Endometrium (tissue), 2 donors: ENCODE data around the gene XRRA1.

Experiments
- FAIRE-seq: peaks from 2 replicates; lab custom pipeline; 2012; peaks lifted over from hg19 to GRCh38; lab: Jason Lieb, UNC
- donor health status: control.
- donor health status: control.

Gene XRRA1

GRCh38 chr11:74951226-74951625 is 2.3 kb upstream of the XRRA1 start:
- no peak for FAIRE-seq

- no peak for FAIRE-seq
Measured at GRCh38 chr11:74950374-74950969, 1.6 kb upstream of the XRRA1 start.

- no peak for FAIRE-seq
Measured at GRCh38 chr11:74949753-74950137, 854 bp upstream of the XRRA1 start.

GRCh38 chr11:74948546-74948897 is 369 bp downstream of the XRRA1 start:
- no peak for FAIRE-seq

GRCh38 chr11:74942073-74942759 is 6.7 kb downstream of the XRRA1 start:
- no peak for FAIRE-seq

GRCh38 chr11:74941492-74941891 is 7.4 kb downstream of the XRRA1 start:
- no peak for FAIRE-seq

GRCh38 chr11:74937696-74938475 is 11.0 kb downstream of the XRRA1 start:
- FAIRE-seq, result no peak

- FAIRE-seq, result no peak
Measured at GRCh38 chr11:74936976-74937375, 11.9 kb downstream of the XRRA1 start.

- no peak for FAIRE-seq
Measured at GRCh38 chr11:74936087-74936486, 12.8 kb downstream of the XRRA1 start.

GRCh38 chr11:74935285-74935684 is 13.6 kb downstream of the XRRA1 start:
- no peak for FAIRE-seq

- no peak for FAIRE-seq
Measured at GRCh38 chr11:74933765-74934164, 15.1 kb downstream of the XRRA1 start.

- FAIRE-seq, result no peak
Measured at GRCh38 chr11:74932797-74933196, 16.1 kb downstream of the XRRA1 start.

GRCh38 chr11:74932169-74932568 is 16.7 kb downstream of the XRRA1 start:
- no peak for FAIRE-seq

GRCh38 chr11:74929431-74930363 is 19.2 kb downstream of the XRRA1 start:
- no peak for FAIRE-seq

GRCh38 chr11:74927496-74927895 is 21.4 kb downstream of the XRRA1 start:
- no peak for FAIRE-seq

GRCh38 chr11:74926304-74927030 is 22.4 kb downstream of the XRRA1 start:
- no peak for FAIRE-seq

- no peak for FAIRE-seq
Measured at GRCh38 chr11:74925281-74925680, 23.6 kb downstream of the XRRA1 start.

- no peak for FAIRE-seq
Measured at GRCh38 chr11:74923125-74923524, 25.8 kb downstream of the XRRA1 start.

- FAIRE-seq, result no peak
Measured at GRCh38 chr11:74909812-74910211, 39.1 kb downstream of the XRRA1 start.

- no peak for FAIRE-seq
Measured at GRCh38 chr11:74909385-74909784, 39.5 kb downstream of the XRRA1 start.

GRCh38 chr11:74905326-74905725 is 43.6 kb downstream of the XRRA1 start:
- FAIRE-seq, result no peak

GRCh38 chr11:74902342-74902741 is 46.5 kb downstream of the XRRA1 start:
- no peak for FAIRE-seq
